ENCODE results near the gene PACRG. TPM values are rescaled to one million over a fixed set of nuclear protein-coding genes. Genes with fewer than 3 reads are reported as not detected.

The PACRG gene
- polyA plus RNA-seq, 3 donors, result not detected

GRCh38 chr6:163164175-163164900, 436.6 kb downstream of the PACRG start:
- 86% methylated on average over 4 of the region's 9 CpGs for WGBS (ENCODE audit: insufficient coverage)
- no peaks in the 10 kb centered on the region for H3K4me1 Mint-ChIP-seq
- H3K79me2 ChIP-seq (ENCODE audit: insufficient read depth, low read length), result no peaks in the 10 kb centered on the region
- no peak for DNase-seq
- H3K27me3 ChIP-seq (ENCODE audit: control insufficient read depth in 2 of 2, insufficient read depth in 2 of 2, low read length in 2 of 2), result no peaks in the 10 kb centered on the region
- H3K4me1 ChIP-seq (ENCODE audit: control insufficient read depth in 1 of 2, insufficient read depth in 2 of 2, low read length in 2 of 2), result no peaks in the 10 kb centered on the region
- no peak overlapping the region for H3K4me3 Mint-ChIP-seq
- H4K20me1 ChIP-seq (ENCODE audit: insufficient read depth, low read length), result no peaks in the 10 kb centered on the region
- no peak overlapping the region for H3K27ac ChIP-seq (ENCODE audit: low read depth in 1 of 2, low read length in 2 of 2)
- no peaks in the 10 kb centered on the region for H3K9me3 ChIP-seq (replicated peaks in 1 of 2; ENCODE audit: control insufficient read depth in 1 of 2, insufficient read depth in 1 of 2, low read length in 2 of 2)
- TF ChIP-seq CTCF (IDR thresholded peaks at IDR 0.05), result no peak
- peaks cover 0 to 3% (median 0%) of the 10 kb centered on the region in 7 donors for H3K9me3 Mint-ChIP-seq
- no peak overlapping the region for H3K27ac Mint-ChIP-seq
- H3K36me3 ChIP-seq (replicated peaks in 1 of 2; ENCODE audit: control insufficient read depth in 1 of 2, insufficient read depth in 2 of 2, low read length in 2 of 2), result no peaks in the 10 kb centered on the region
- no peak overlapping the region for H3K4me3 ChIP-seq (replicated peaks in 1 of 3; ENCODE audit: low read depth in 2 of 3, low read length in 3 of 3)
- H3K36me3 Mint-ChIP-seq, result no peaks in the 10 kb centered on the region
- intact Hi-C loops (cut with micrococcal nuclease), result no loop called here
- H3K9ac ChIP-seq (ENCODE audit: insufficient read depth, low read length, poor library complexity, severe bottlenecking), result no peak overlapping the region
- no peak overlapping the region for H2AFZ ChIP-seq (ENCODE audit: insufficient read depth, low read depth, low read length, poor library complexity, severe bottlenecking)
- H3K27me3 Mint-ChIP-seq (ENCODE audit: low read depth in 3 of 3), result peaks cover 0 to 10% (median 2%) of the 10 kb centered on the region in 3 donors
- H3K4me2 ChIP-seq (replicated peaks; ENCODE audit: extremely low read depth, low read length, poor library complexity, severe bottlenecking), result no peak overlapping the region

GRCh38 chr6:163165155-163165910, 437.6 kb downstream of the PACRG start:
- Mint-ChIP-seq H3K27me3 (ENCODE audit: low read depth in 3 of 3) (peaks cover 0 to 10% (median 2%) of the 10 kb centered on the region in 3 donors), H3K4me3 (no peak overlapping the region), H3K9me3 (peaks cover 0 to 3% (median 0%) of the 10 kb centered on the region in 7 donors), H3K4me1 (no peaks in the 10 kb centered on the region), H3K27ac (no peak overlapping the region), H3K36me3 (no peaks in the 10 kb centered on the region)
- H3K4me3 ChIP-seq (replicated peaks in 1 of 3; ENCODE audit: low read depth in 2 of 3, low read length in 3 of 3), result no peak overlapping the region
- intact Hi-C loops (cut with micrococcal nuclease), result no loop called here
- H4K20me1 ChIP-seq (ENCODE audit: insufficient read depth, low read length), result no peaks in the 10 kb centered on the region
- H3K4me1 ChIP-seq (ENCODE audit: control insufficient read depth in 1 of 2, insufficient read depth in 2 of 2, low read length in 2 of 2), result no peaks in the 10 kb centered on the region
- H2AFZ ChIP-seq (ENCODE audit: insufficient read depth, low read depth, low read length, poor library complexity, severe bottlenecking), result no peak overlapping the region
- H3K9ac ChIP-seq (ENCODE audit: insufficient read depth, low read length, poor library complexity, severe bottlenecking), result no peak overlapping the region
- no peaks in the 10 kb centered on the region for H3K79me2 ChIP-seq (ENCODE audit: insufficient read depth, low read length)
- no peak for TF ChIP-seq CTCF (IDR thresholded peaks at IDR 0.05)
- H3K4me2 ChIP-seq (replicated peaks; ENCODE audit: extremely low read depth, low read length, poor library complexity, severe bottlenecking), result no peak overlapping the region
- no peaks in the 10 kb centered on the region for H3K27me3 ChIP-seq (ENCODE audit: control insufficient read depth in 2 of 2, insufficient read depth in 2 of 2, low read length in 2 of 2)
- 90% methylated on average over 11 of the region's 22 CpGs for WGBS (ENCODE audit: insufficient coverage)
- peaks cover 0 to 2% of the 10 kb centered on the region in 2 donors for H3K9me3 ChIP-seq (replicated peaks in 1 of 2; ENCODE audit: control insufficient read depth in 1 of 2, insufficient read depth in 1 of 2, low read length in 2 of 2)
- no peak for DNase-seq
- no peak overlapping the region for H3K27ac ChIP-seq (ENCODE audit: low read depth in 1 of 2, low read length in 2 of 2)
- H3K36me3 ChIP-seq (replicated peaks in 1 of 2; ENCODE audit: control insufficient read depth in 1 of 2, insufficient read depth in 2 of 2, low read length in 2 of 2), result no peaks in the 10 kb centered on the region
